Measurements from ENCODE around the gene GLIPR1L1. TPM values are rescaled to one million over a fixed set of nuclear protein-coding genes. Genes with fewer than 3 reads are reported as not detected.

GLIPR1L1 gene
- polyA plus RNA-seq, 1 donor from 2014 or later, result not detected

DNA sequence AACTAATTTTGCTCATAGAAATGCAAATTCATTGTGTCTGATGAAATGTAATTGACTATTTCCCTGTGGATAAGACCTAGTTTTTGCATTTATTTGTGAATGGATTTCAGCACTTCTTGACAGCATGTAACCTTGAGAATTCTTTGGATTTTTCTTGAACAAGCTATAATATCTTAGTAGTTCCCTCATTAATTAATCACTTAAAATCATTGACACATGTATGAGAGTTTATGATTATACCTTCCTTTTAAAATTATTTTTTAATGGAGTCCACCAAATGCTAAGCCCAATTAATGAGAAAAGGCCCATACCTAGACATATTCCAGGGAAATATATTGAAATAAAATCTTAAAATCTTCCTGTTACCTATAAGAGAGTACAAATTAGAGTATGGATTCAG, 73.2 kb downstream of the GLIPR1L1 start:
- no peak for TF ChIP-seq MXI1 (conservative IDR thresholded peaks at IDR 0.05; ENCODE audit: poor library complexity, severe bottlenecking)
- TF ChIP-seq TAF1 (IDR thresholded peaks at IDR 0.05; ENCODE audit: low read depth), result no peak
- TF ChIP-seq EZH2 (IDR thresholded peaks at IDR 0.05; ENCODE audit: borderline replicate concordance, insufficient read depth, low read length, poor library complexity, severe bottlenecking), result no peak
- TF ChIP-seq POLR2AphosphoS5 (IDR thresholded peaks at IDR 0.05), result no peak
- no peak for TF ChIP-seq SMC3 (conservative IDR thresholded peaks at IDR 0.05; ENCODE audit: poor library complexity)
- no peak for TF ChIP-seq RAD21 (conservative IDR thresholded peaks at IDR 0.05)
- TF ChIP-seq EP300 (conservative IDR thresholded peaks at IDR 0.05; ENCODE audit: poor library complexity, severe bottlenecking), result no peak
- TF ChIP-seq CTCF (IDR thresholded peaks at IDR 0.05; ENCODE audit: poor library complexity, severe bottlenecking), result no peak
- TF ChIP-seq, protein P1, sequence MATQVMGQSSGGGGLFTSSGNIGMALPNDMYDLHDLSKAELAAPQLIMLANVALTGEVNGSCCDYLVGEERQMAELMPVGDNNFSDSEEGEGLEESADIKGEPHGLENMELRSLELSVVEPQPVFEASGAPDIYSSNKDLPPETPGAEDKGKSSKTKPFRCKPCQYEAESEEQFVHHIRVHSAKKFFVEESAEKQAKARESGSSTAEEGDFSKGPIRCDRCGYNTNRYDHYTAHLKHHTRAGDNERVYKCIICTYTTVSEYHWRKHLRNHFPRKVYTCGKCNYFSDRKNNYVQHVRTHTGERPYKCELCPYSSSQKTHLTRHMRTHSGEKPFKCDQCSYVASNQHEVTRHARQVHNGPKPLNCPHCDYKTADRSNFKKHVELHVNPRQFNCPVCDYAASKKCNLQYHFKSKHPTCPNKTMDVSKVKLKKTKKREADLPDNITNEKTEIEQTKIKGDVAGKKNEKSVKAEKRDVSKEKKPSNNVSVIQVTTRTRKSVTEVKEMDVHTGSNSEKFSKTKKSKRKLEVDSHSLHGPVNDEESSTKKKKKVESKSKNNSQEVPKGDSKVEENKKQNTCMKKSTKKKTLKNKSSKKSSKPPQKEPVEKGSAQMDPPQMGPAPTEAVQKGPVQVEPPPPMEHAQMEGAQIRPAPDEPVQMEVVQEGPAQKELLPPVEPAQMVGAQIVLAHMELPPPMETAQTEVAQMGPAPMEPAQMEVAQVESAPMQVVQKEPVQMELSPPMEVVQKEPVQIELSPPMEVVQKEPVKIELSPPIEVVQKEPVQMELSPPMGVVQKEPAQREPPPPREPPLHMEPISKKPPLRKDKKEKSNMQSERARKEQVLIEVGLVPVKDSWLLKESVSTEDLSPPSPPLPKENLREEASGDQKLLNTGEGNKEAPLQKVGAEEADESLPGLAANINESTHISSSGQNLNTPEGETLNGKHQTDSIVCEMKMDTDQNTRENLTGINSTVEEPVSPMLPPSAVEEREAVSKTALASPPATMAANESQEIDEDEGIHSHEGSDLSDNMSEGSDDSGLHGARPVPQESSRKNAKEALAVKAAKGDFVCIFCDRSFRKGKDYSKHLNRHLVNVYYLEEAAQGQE (IDR thresholded peaks at IDR 0.05; ENCODE audit: borderline replicate concordance), result no peak
- H2AFZ ChIP-seq (ENCODE audit: low read depth, low read length), result no peak overlapping the region

GRCh38 chr12:75409830-75410229, 75.4 kb downstream of the GLIPR1L1 start:
- Histone ChIP-seq H3K27me3 (ENCODE audit: insufficient read depth, low read depth, low read length) (no peaks in the 10 kb centered on the region), H3F3A (ENCODE audit: insufficient read depth, low read length, poor library complexity, severe bottlenecking) (no peaks in the 10 kb centered on the region), H3K9me2 (ENCODE audit: insufficient read depth, low read length) (no peaks in the 10 kb centered on the region), H3K4me3 (ENCODE audit: low read length) (no peak overlapping the region), H3K4me2 (ENCODE audit: low read length) (no peak overlapping the region), H3K27ac (ENCODE audit: low read length) (no peak overlapping the region), H3K9ac (ENCODE audit: low read length) (no peak overlapping the region), H3K79me2 (replicated peaks; ENCODE audit: insufficient read depth, low read length) (no peaks in the 10 kb centered on the region), H3K9me3 (ENCODE audit: low read length) (no peaks in the 10 kb centered on the region), H4K20me1 (ENCODE audit: insufficient read depth) (no peaks in the 10 kb centered on the region), H2AFZ (ENCODE audit: low read depth, low read length) (no peak overlapping the region), H3K36me3 (ENCODE audit: insufficient read depth, low read length) (no peaks in the 10 kb centered on the region)
- TF ChIP-seq EZH2 (IDR thresholded peaks at IDR 0.05; ENCODE audit: borderline replicate concordance, insufficient read depth, low read length, poor library complexity, severe bottlenecking) (no peak), EP300 (conservative IDR thresholded peaks at IDR 0.05; ENCODE audit: poor library complexity, severe bottlenecking) (no peak), MXI1 (conservative IDR thresholded peaks at IDR 0.05; ENCODE audit: poor library complexity, severe bottlenecking) (no peak), POLR2AphosphoS5 (IDR thresholded peaks at IDR 0.05) (no peak), SMC3 (conservative IDR thresholded peaks at IDR 0.05; ENCODE audit: poor library complexity) (no peak), RAD21 (conservative IDR thresholded peaks at IDR 0.05) (no peak), CTCF (IDR thresholded peaks at IDR 0.05; ENCODE audit: poor library complexity, severe bottlenecking) (no peak), TAF1 (IDR thresholded peaks at IDR 0.05; ENCODE audit: low read depth) (no peak)
- TF ChIP-seq, protein P1 (IDR thresholded peaks at IDR 0.05; ENCODE audit: borderline replicate concordance), result no peak

More for the DNA sequence above, 73.2 kb downstream of the GLIPR1L1 start:
- Histone ChIP-seq H3K79me2 (replicated peaks; ENCODE audit: insufficient read depth, low read length) (no peaks in the 10 kb centered on the region), H3K4me3 (ENCODE audit: low read length) (no peak overlapping the region), H3K36me3 (ENCODE audit: insufficient read depth, low read length) (no peaks in the 10 kb centered on the region), H3K9me2 (ENCODE audit: insufficient read depth, low read length) (no peaks in the 10 kb centered on the region), H3K4me2 (ENCODE audit: low read length) (no peak overlapping the region), H3K27ac (ENCODE audit: low read length) (no peak overlapping the region), H3K9ac (ENCODE audit: low read length) (no peak overlapping the region), H3F3A (ENCODE audit: insufficient read depth, low read length, poor library complexity, severe bottlenecking) (no peaks in the 10 kb centered on the region), H4K20me1 (ENCODE audit: insufficient read depth) (no peaks in the 10 kb centered on the region), H3K9me3 (ENCODE audit: low read length) (no peaks in the 10 kb centered on the region), H3K27me3 (ENCODE audit: insufficient read depth, low read depth, low read length) (no peaks in the 10 kb centered on the region)
